ENCODE data around the gene SAC3D1. TPM values are rescaled to one million over a fixed set of nuclear protein-coding genes. Genes with fewer than 3 reads are reported as not detected.

Gene SAC3D1
- total RNA-seq, 1 experiment from 2014 or later, result 55.6 TPM

DNA sequence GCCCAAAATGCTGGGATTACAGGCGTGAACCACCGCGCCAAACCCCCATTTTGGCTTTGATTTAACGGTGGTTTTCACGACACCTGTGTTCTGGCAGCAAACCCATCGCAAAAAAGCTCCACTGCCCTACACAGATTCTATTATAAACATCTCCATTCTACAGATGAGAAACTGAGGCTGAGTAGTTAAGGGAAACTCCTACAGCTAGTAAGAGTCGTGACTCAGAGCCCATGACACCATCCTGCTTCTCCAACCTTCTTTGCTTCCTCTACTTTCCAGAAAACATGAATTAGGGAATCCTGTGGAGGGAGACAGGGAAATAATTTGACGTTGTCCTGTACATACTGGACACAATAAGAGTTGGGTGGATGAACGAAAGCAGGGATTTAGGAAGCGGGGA, 14.2 kb upstream of the SAC3D1 start:
- POLR2A ChIA-PET, result interaction anchor here (0.5 kb wide), 1 partner anchor 26 kb away, joined by 5 read pairs; no protein-coding TSS in a partner anchor
- H3K27ac ChIP-seq (ENCODE audit: low read length), result peak overlapping the region; percentile 91
- peaks cover 3% of the 10 kb centered on the region for H3K4me1 ChIP-seq (ENCODE audit: control insufficient read depth, insufficient read depth, low read length)
- no peak for DNase-seq (ENCODE audit: low read depth, low spot score)
- no peaks in the 10 kb centered on the region for H3K27me3 ChIP-seq (ENCODE audit: control insufficient read depth, insufficient read depth, low read length)
- TF ChIP-seq, protein P1, sequence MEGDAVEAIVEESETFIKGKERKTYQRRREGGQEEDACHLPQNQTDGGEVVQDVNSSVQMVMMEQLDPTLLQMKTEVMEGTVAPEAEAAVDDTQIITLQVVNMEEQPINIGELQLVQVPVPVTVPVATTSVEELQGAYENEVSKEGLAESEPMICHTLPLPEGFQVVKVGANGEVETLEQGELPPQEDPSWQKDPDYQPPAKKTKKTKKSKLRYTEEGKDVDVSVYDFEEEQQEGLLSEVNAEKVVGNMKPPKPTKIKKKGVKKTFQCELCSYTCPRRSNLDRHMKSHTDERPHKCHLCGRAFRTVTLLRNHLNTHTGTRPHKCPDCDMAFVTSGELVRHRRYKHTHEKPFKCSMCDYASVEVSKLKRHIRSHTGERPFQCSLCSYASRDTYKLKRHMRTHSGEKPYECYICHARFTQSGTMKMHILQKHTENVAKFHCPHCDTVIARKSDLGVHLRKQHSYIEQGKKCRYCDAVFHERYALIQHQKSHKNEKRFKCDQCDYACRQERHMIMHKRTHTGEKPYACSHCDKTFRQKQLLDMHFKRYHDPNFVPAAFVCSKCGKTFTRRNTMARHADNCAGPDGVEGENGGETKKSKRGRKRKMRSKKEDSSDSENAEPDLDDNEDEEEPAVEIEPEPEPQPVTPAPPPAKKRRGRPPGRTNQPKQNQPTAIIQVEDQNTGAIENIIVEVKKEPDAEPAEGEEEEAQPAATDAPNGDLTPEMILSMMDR (IDR thresholded peaks at IDR 0.05), result no peak
- TF ChIP-seq SIN3A (IDR thresholded peaks at IDR 0.05; ENCODE audit: borderline replicate concordance, insufficient read depth, low read depth, low read length), result no peak
- no peak for TF ChIP-seq POLR2AphosphoS5 (IDR thresholded peaks at IDR 0.05; ENCODE audit: low read depth, low read length)
- TF ChIP-seq, protein P2, sequence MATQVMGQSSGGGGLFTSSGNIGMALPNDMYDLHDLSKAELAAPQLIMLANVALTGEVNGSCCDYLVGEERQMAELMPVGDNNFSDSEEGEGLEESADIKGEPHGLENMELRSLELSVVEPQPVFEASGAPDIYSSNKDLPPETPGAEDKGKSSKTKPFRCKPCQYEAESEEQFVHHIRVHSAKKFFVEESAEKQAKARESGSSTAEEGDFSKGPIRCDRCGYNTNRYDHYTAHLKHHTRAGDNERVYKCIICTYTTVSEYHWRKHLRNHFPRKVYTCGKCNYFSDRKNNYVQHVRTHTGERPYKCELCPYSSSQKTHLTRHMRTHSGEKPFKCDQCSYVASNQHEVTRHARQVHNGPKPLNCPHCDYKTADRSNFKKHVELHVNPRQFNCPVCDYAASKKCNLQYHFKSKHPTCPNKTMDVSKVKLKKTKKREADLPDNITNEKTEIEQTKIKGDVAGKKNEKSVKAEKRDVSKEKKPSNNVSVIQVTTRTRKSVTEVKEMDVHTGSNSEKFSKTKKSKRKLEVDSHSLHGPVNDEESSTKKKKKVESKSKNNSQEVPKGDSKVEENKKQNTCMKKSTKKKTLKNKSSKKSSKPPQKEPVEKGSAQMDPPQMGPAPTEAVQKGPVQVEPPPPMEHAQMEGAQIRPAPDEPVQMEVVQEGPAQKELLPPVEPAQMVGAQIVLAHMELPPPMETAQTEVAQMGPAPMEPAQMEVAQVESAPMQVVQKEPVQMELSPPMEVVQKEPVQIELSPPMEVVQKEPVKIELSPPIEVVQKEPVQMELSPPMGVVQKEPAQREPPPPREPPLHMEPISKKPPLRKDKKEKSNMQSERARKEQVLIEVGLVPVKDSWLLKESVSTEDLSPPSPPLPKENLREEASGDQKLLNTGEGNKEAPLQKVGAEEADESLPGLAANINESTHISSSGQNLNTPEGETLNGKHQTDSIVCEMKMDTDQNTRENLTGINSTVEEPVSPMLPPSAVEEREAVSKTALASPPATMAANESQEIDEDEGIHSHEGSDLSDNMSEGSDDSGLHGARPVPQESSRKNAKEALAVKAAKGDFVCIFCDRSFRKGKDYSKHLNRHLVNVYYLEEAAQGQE (IDR thresholded peaks at IDR 0.05; ENCODE audit: insufficient read depth in 1 of 2, low read depth in 2 of 2, low read length in 1 of 2), result no peak
- no peak for TF ChIP-seq TCF7L2 (IDR thresholded peaks at IDR 0.05; ENCODE audit: low read depth, low read length)
- ATAC-seq, result peak; percentile 14
- CTCF ChIA-PET, result interaction anchor here (0.6 to 1.0 kb wide), 4 partner anchors 29 to 131 kb away, joined by 3 to 8 read pairs (median 4); no protein-coding TSS in a partner anchor
- intact Hi-C loops (cut with micrococcal nuclease; ENCODE audit: unreplicated experiment) (loop anchor here (10.0 kb wide), 1 partner anchor 182 kb away; the partner anchor contains the start of gene CDC42BPG), in situ Hi-C loops (cut with HindIII; ENCODE audit: low pct_unique_long_range_greater_than_20kb, low sequenced_read_pairs) (no loop called here)
- H3K4me3 ChIP-seq (ENCODE audit: low read depth in 2 of 2, low read length in 2 of 2), result peak overlapping the region; percentile 56 to 60
- BruUV-seq (replicated peaks), result no TSS peak
- H3K9me3 ChIP-seq (ENCODE audit: control insufficient read depth, insufficient read depth, low read depth, low read length), result no peaks in the 10 kb centered on the region
- no peaks in the 10 kb centered on the region for H3K36me3 ChIP-seq (ENCODE audit: control insufficient read depth, insufficient read depth, low read length)

DNA sequence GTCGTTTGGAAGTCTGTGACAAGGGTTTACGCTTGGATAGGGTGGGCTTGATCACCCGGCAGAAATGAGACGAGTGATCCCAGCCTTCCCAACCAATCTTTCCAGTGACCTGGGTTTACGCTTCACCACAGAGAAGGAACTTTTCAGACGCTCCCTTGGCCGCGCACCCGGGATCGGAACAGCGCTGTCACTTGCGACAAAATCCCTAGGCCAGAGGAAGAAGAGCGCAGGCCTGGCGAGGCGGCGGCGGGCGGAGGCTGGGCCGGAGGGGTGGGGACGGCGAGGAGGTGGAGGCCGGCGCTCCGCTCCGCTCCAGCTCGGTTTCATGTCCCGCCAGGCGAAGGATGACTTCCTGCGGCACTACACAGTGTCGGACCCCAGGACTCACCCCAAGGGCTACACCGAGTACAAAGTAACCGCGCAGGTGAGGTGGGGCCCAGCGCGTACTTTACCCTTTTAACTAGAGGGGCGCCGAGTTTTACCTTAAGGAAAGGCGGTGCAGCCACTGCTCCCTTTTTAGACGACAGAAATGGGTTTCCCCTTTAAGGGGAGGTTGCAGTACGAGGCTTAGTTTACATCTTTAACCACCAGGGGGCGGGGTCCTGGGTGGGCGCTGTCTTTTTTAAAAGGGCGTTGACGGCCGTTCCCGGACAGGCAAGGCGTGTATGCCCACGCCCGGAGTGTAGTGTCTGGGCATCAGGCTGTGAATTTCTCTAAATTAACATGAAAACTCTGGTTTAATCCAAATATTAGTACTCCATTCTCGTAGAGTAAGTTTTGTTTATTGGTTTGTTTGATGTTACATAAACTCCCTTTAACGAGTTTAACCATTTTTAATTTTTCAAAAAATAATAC, 13.6 kb upstream of the SAC3D1 start, which contains the start of gene SNX15:
SNX15 (plus strand) TSS at position 227 of the 855 bp plus-strand sequence; CDS start at position 326, 99 bp downstream.
- Histone ChIP-seq H3K4me3 (ENCODE audit: low read depth in 2 of 2, low read length in 2 of 2) (peak within 1 kb of the TSS; percentile 56 to 60), H3K36me3 (ENCODE audit: control insufficient read depth, insufficient read depth, low read length) (no peaks in the 10 kb centered on the region), H3K9me3 (ENCODE audit: control insufficient read depth, insufficient read depth, low read depth, low read length) (no peaks in the 10 kb centered on the region), H3K4me1 (ENCODE audit: control insufficient read depth, insufficient read depth, low read length) (peaks cover 3% of the 10 kb centered on the region), H3K27ac (ENCODE audit: low read length) (peak within 1 kb of the TSS; percentile 91), H3K27me3 (ENCODE audit: control insufficient read depth, insufficient read depth, low read length) (no peaks in the 10 kb centered on the region)
- in situ Hi-C loops (cut with HindIII; ENCODE audit: low pct_unique_long_range_greater_than_20kb, low sequenced_read_pairs), result no loop called here
- no TSS peak for BruUV-seq (replicated peaks)
- peak; percentile 79; the same call in 1 of the 2 replicates for TF ChIP-seq SIN3A (IDR thresholded peaks at IDR 0.05; ENCODE audit: borderline replicate concordance, insufficient read depth, low read depth, low read length)
- TF ChIP-seq, protein P2 (IDR thresholded peaks at IDR 0.05; ENCODE audit: insufficient read depth in 1 of 2, low read depth in 2 of 2, low read length in 1 of 2), result 0 out of 4 replicates have a peak, but pooled peaks of 1 of the 2 experiments have one; percentile 31
- TF ChIP-seq, protein P1 (IDR thresholded peaks at IDR 0.05), result no peak
- TF ChIP-seq TCF7L2 (IDR thresholded peaks at IDR 0.05; ENCODE audit: low read depth, low read length), result peak; percentile 90
- TF ChIP-seq POLR2AphosphoS5 (IDR thresholded peaks at IDR 0.05; ENCODE audit: low read depth, low read length), result peak; percentile 84
- intact Hi-C loops (cut with micrococcal nuclease; ENCODE audit: unreplicated experiment), result loop anchor here (10.0 kb wide), 1 partner anchor 183 kb away; the partner anchor contains the start of gene CDC42BPG
- ChIA-PET POLR2A (interaction anchor here (0.5 kb wide), 1 partner anchor 26 kb away, joined by 5 read pairs; no protein-coding TSS in a partner anchor), CTCF (interaction anchor here (0.6 to 1.0 kb wide), 4 partner anchors 29 to 130 kb away, joined by 3 to 8 read pairs (median 4); no protein-coding TSS in a partner anchor)
- peak; percentile 99 for ATAC-seq
- DNase-seq (ENCODE audit: low read depth, low spot score), result peak; percentile 90

Data from Panc1 (cell line).